ENCODE measurements around the gene PMPCA. TPM values are rescaled to one million over a fixed set of nuclear protein-coding genes. Genes with fewer than 3 reads are reported as not detected.
"Not testable (repeated sequence)": the region's sequence is repeated elsewhere in the genome, so short reads cannot be mapped to it uniquely, and the experiment has no call there.

The PMPCA gene
- total RNA-seq, 8 experiments from 2014 or later, result 29.4 to 101 (median 46.4) TPM

DNA sequence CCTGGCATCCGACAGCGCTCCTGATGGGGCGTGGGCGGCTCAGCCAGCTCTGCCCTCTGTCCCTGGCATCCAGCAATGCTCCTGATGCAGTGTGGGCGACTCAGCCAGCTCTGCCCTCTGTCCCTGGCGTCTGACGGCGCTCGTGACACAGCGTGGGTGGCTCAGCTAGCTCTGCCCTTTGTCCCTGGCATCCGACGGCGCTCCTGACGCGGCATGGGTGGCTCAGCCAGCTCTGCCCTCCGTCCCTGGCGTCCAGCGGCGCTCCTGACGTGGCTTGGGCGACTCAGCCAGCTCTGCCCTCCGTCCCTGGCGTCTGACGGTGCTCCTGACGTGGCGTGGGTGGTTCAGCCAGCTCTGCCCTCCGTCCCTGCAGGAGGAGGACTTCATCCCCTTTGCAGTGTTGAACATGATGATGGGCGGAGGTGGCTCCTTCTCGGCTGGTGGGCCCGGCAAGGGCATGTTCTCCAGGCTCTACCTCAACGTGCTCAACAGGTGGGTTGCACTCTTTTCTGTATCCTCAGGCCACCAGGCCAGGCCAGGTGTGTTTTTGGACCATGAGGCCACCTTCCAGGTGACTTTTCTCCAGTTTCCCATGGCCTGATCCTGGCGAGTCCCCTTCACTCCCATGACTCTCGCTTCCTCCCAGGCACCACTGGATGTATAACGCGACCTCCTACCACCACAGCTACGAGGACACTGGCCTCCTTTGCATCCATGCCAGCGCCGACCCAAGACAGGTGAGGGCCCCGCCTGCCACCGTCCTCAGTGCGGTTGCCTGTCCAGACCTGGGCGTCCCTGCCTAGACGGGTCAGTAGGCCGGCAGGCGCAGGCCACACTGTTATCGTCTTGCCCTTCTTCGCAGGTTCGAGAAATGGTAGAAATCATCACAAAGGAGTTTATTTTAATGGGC is 8.0 kb downstream of the PMPCA start:
- no peak overlapping the region for H3K27ac ChIP-seq
- H3K4me1 ChIP-seq (replicated peaks in 1 of 2), result no peaks in the 10 kb centered on the region
- no peak overlapping the region for H3K4me3 ChIP-seq
- peak in 1 of 8 experiments; percentile 9 for ATAC-seq (replicated peaks in 6 of 8)
- WGBS, 10 experiments, result 87 to 100% (median 96%) methylated on average over 2 to 18 of the region's 48 CpGs; no CpG with 5 or more reads in 4 of the 10 experiments
- in situ Hi-C loops (cut with MboI; ENCODE audit: low pct_unique_long_range_greater_than_20kb in 2 of 9, low sequenced_read_pairs in 9 of 9, unreplicated experiment in 9 of 9), result no loop called here

DNA sequence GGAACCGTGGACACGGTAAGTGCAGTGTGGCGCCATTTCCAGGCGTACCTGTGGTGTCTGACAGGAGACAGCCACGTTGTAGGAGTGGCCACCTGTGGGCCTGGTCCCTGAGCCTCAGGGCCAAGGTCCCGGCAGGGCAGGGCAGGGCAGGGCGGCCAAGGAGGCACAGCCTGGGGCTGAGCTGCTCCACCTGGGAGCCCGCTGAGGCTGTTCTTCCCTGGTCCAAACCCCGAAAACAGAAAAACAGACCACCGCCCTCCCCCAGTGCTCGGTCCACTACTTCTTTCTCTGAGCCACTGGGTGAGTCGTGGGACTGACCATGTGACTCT is 8.6 kb downstream of the PMPCA start:
- Histone ChIP-seq H3K27ac (no peak overlapping the region), H3K4me3 (no peak overlapping the region), H3K4me1 (replicated peaks in 1 of 2) (no peaks in the 10 kb centered on the region)
- in situ Hi-C loops (cut with MboI; ENCODE audit: low pct_unique_long_range_greater_than_20kb in 2 of 9, low sequenced_read_pairs in 9 of 9, unreplicated experiment in 9 of 9), result no loop called here
- ATAC-seq (replicated peaks in 6 of 8), result no peak
- WGBS, 10 experiments, result 83 to 100% (median 100%) methylated on average over 1 to 8 of the region's 12 CpGs; no CpG with 5 or more reads in 5 of the 10 experiments

DNA sequence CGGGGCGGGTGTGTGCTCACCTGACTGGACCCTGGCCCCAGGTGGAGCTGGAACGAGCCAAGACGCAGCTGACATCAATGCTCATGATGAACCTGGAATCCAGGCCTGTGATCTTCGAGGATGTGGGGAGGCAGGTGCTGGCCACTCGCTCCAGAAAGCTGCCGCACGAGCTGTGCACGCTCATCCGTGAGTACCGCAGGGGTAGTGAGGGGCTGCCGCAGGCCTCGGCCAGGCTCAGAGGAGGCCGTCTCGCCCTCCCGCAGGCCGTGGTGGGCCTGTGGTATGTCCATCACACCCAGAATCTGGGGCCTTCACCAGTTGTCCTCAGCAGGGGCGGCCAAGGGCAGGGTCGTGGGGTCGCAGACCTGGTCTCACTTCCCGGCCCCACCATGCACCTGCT is 11.3 kb downstream of the PMPCA start:
- ATAC-seq (replicated peaks in 6 of 8), result peak in 3 of 8 experiments; percentile 5 to 7 (median 7)
- Histone ChIP-seq H3K27ac (no peak overlapping the region), H3K4me3 (no peak overlapping the region), H3K4me1 (replicated peaks in 1 of 2) (no peaks in the 10 kb centered on the region)
- WGBS, 10 experiments, result 96% methylated on average over 4 of the region's 21 CpGs; no CpG with 5 or more reads in 9 of the 10 experiments
- in situ Hi-C loops (cut with MboI; ENCODE audit: low pct_unique_long_range_greater_than_20kb in 2 of 9, low sequenced_read_pairs in 9 of 9, unreplicated experiment in 9 of 9), result no loop called here

DNA sequence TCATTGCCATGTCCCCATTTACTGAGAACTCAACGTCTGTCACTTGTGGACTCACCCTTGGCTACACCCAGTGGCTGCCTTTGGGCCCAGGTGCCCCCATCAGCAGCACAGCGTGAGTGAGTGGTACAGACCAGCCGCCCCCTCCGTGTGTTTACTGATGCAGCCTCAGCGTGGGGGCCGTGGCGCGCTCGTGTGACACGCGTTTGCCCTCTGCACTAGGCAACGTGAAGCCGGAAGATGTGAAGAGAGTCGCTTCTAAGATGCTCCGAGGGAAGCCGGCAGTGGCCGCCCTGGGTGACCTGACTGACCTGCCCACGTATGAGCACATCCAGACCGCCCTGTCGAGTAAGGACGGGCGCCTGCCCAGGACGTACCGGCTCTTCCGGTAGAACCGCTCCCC is 12.4 kb downstream of the PMPCA start:
- in situ Hi-C loops (cut with MboI; ENCODE audit: low pct_unique_long_range_greater_than_20kb in 2 of 9, low sequenced_read_pairs in 9 of 9, unreplicated experiment in 9 of 9), result no loop called here
- Histone ChIP-seq H3K27ac (no peak overlapping the region), H3K4me1 (replicated peaks in 1 of 2) (no peaks in the 10 kb centered on the region), H3K4me3 (no peak overlapping the region)
- ATAC-seq (replicated peaks in 6 of 8), result peak in 2 of 8 experiments; percentile 17 to 23
- WGBS, 10 experiments, result 90 to 100% (median 97%) methylated on average over 1 to 21 of the region's 26 CpGs; no CpG with 5 or more reads in 5 of the 10 experiments

DNA sequence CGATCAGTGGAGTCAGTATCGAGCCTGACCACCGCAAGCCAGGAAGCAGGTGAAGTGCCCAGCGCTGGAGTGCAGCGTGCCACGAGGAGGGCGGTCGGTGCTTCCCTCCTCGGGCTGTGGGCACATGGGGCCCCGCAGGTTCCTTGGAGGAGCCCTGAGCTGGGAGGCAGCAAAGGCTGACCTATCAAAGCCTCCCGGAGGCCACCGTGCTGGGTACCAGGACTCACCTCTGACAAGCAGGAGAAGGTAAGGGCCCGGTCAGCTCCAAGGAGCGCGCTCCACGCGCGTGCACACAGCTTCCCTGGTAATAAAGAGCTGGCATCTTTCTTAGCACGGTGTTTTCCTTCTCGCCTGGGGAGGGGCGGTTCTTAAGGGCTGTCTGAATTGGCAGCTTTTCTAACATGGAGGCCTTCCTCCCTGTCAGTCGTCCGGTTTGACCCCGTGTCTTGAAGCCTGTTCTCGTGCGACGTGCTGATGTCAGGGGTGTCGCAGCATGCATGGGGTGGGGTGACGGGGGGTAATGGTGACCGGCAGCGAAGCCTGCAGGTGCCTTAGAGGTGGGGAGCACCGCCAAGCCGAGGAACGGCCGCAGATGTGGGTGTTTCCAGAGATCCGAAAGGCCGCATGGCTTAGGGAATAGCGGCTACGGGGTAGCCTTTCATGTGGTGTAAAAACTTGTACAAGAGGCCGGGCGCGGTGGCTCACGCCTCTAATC is 13.1 kb downstream of the PMPCA start:
- no peak for ATAC-seq (replicated peaks in 6 of 8)
- Histone ChIP-seq H3K4me3 (no peak overlapping the region), H3K27ac (no peak overlapping the region), H3K4me1 (replicated peaks in 1 of 2) (no peaks in the 10 kb centered on the region)
- 90 to 100% (median 94%) methylated on average over 4 to 15 of the region's 43 CpGs; no CpG with 5 or more reads in 5 of the 10 experiments for WGBS, 10 experiments
- in situ Hi-C loops (cut with MboI; ENCODE audit: low pct_unique_long_range_greater_than_20kb in 2 of 9, low sequenced_read_pairs in 9 of 9, unreplicated experiment in 9 of 9), result no loop called here

- Histone ChIP-seq H3K4me3 (no peak overlapping the region), H3K4me1 (replicated peaks in 1 of 2) (no peaks in the 10 kb centered on the region), H3K27ac (no peak overlapping the region)
- peak in 2 of 8 experiments; percentile 7 to 10 for ATAC-seq (replicated peaks in 6 of 8)
- 86 to 100% (median 100%) methylated on average over 1 to 11 of the region's 27 CpGs; no CpG with 5 or more reads in 3 of the 10 experiments for WGBS, 10 experiments
- in situ Hi-C loops (cut with MboI; ENCODE audit: low pct_unique_long_range_greater_than_20kb in 2 of 9, low sequenced_read_pairs in 9 of 9, unreplicated experiment in 9 of 9), result no loop called here
Measured at GRCh38 chr9:136424750-136425362, 14.4 kb downstream of the PMPCA start.

DNA sequence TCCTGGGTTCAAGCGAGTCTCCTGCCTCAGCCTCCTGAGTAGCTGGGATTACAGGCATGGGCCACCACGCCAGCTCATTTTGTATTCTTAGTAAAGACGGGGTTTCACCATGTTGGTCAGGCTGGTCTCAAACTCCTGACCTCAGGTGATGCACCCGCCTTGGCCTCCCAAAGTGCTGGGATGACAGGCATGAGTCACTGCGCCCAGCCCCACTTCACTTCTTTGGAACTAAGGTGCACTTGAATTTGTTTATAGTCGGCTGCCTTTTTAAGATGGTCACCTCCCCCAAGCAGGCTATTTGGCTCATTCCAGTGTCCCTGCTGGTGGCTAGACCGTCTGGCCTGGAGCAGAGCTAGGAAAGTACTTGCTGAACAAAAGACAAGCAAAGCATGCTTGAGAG is 14.9 kb downstream of the PMPCA start:
- H3K4me3 ChIP-seq; H3K4me1 ChIP-seq (replicated peaks in 1 of 2); H3K27ac ChIP-seq; ATAC-seq (replicated peaks in 6 of 8); in situ Hi-C loops (cut with MboI; ENCODE audit: low pct_unique_long_range_greater_than_20kb in 2 of 9, low sequenced_read_pairs in 9 of 9, unreplicated experiment in 9 of 9): not testable (repeated sequence)
- 40 to 100% (median 68%) methylated on average over 1 to 3 of the region's 7 CpGs; no CpG with 5 or more reads in 3 of the 10 experiments for WGBS, 10 experiments

- Histone ChIP-seq H3K4me3 (no peak overlapping the region), H3K4me1 (replicated peaks in 1 of 2) (no peaks in the 10 kb centered on the region), H3K27ac (no peak overlapping the region)
- in situ Hi-C loops (cut with MboI; ENCODE audit: low pct_unique_long_range_greater_than_20kb in 2 of 9, low sequenced_read_pairs in 9 of 9, unreplicated experiment in 9 of 9), result no loop called here
- WGBS, 10 experiments, result 80 to 100% (median 96%) methylated on average over 2 to 12 of the region's 12 CpGs; no CpG with 5 or more reads in 1 of the 10 experiments
- no peak for ATAC-seq (replicated peaks in 6 of 8)
Measured at GRCh38 chr9:136426787-136427186, 16.3 kb downstream of the PMPCA start.

DNA sequence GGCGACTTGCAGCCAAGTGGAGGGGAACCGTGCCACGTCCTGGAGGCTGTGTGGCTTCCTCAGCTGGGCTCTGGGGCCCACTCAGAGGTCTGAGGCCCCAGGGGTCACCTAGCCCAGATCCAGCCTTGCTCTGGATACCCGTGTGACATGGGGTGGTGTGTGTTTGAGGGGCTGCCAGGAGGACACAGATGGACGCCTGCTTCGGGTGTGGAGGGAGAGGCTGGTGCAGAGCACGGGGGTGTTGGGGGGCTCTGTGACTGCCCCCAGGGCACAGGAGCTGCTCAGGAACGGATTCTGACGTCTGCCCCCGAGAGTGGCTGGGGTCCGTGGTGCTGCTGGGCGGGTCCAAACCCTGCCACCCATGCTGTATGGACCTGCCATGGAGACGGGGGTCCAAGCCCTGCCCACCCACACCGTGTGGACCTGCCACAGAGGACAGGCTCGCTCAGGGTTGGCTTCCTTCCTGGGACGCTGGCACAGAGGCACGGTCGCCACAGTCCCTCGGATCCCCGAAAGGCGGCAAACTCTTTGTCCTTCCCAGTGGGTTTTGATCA is 18.7 kb downstream of the PMPCA start:
- peak in 3 of 8 experiments; percentile 4 to 14 (median 5) for ATAC-seq (replicated peaks in 6 of 8)
- in situ Hi-C loops (cut with MboI; ENCODE audit: low pct_unique_long_range_greater_than_20kb in 2 of 9, low sequenced_read_pairs in 9 of 9, unreplicated experiment in 9 of 9), result no loop called here
- no peaks in the 10 kb centered on the region for H3K4me1 ChIP-seq (replicated peaks in 1 of 2)
- H3K27ac ChIP-seq, result no peak overlapping the region
- WGBS, 10 experiments, result 80 to 100% (median 92%) methylated on average over 1 to 4 of the region's 21 CpGs; no CpG with 5 or more reads in 5 of the 10 experiments
- no peak overlapping the region for H3K4me3 ChIP-seq

DNA sequence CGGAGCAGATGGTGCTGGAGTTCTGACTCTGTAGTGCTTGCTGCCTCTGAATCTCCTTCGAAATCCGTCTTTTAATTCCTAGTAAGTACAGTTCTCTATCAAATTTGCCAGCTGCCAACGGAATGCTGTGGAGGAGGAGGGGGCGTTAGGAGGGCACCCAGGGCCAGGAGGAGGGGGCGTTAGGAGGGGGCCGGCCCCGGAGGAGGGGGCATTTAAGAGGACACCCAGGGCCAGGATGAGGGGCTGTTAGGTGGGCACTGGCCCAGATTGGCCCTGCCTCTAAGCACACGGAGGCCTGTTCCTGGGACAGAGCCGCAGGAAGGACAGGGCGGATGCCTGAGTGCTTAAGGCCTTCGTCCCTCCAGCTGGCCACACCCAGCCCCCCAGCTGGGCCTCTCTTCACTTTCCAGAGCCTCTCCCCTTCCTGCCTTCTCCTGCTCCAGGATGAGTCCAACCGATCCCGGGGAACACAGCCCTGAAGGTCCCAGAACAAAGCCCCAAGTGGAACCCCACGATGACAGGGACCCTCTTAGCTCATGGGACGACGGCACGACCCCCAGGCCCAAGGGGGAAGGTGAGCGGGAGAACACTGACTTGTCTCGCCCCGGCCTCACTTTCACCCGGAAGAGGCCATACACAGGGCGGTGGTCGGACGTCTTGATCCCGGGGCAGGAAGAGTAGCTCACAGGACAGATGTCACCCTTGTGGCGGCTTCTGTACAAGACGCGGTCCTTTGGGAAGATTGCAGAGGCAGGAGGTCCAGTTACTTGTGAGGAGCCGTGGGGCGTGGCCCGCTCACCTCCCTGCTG is 19.4 kb downstream of the PMPCA start:
- 70 to 92% (median 80%) methylated on average over 1 to 8 of the region's 32 CpGs; no CpG with 5 or more reads in 4 of the 10 experiments for WGBS, 10 experiments
- Histone ChIP-seq H3K27ac (no peak overlapping the region), H3K4me1 (replicated peaks in 1 of 2) (no peaks in the 10 kb centered on the region), H3K4me3 (no peak overlapping the region)
- in situ Hi-C loops (cut with MboI; ENCODE audit: low pct_unique_long_range_greater_than_20kb in 2 of 9, low sequenced_read_pairs in 9 of 9, unreplicated experiment in 9 of 9), result no loop called here
- ATAC-seq (replicated peaks in 6 of 8), result peak in 5 of 8 experiments; percentile 5 to 92 (median 85)

- no peak overlapping the region for H3K4me3 ChIP-seq
- peak in 3 of 8 experiments; percentile 1 to 12 (median 8) for ATAC-seq (replicated peaks in 6 of 8)
- 93 to 100% (median 96%) methylated on average over 1 to 10 of the region's 29 CpGs; no CpG with 5 or more reads in 5 of the 10 experiments for WGBS, 10 experiments
- H3K4me1 ChIP-seq (replicated peaks in 1 of 2), result no peaks in the 10 kb centered on the region
- H3K27ac ChIP-seq, result no peak overlapping the region
- in situ Hi-C loops (cut with MboI; ENCODE audit: low pct_unique_long_range_greater_than_20kb in 2 of 9, low sequenced_read_pairs in 9 of 9, unreplicated experiment in 9 of 9), result no loop called here
Measured at GRCh38 chr9:136430588-136431234, 20.3 kb downstream of the PMPCA start.
